Measurements from ENCODE around the gene C1orf56. TPM values are rescaled to one million over a fixed set of nuclear protein-coding genes. Genes with fewer than 3 reads are reported as not detected.

Gene C1orf56
- total RNA-seq, 1 donor from 2014 or later, result 3.1 TPM

GRCh38 chr1:151009206-151009587, 38.4 kb upstream of the C1orf56 start:
- DNase-seq (ENCODE audit: low read depth), result no peak
- peak overlapping the region; percentile 88 for H3K4me3 ChIP-seq (ENCODE audit: low read depth, low read length)

GRCh38 chr1:151009674-151010345, 37.7 kb upstream of the C1orf56 start:
- H3K4me3 ChIP-seq (ENCODE audit: low read depth, low read length), result peak overlapping the region; percentile 88
- TF ChIP-seq CTCF (conservative IDR thresholded peaks at IDR 0.05; ENCODE audit: low read depth, low read length), result no peak
- DNase-seq (ENCODE audit: low read depth), result no peak

More at GRCh38 chr1:151009206-151009587, 38.4 kb upstream of the C1orf56 start:
- TF ChIP-seq CTCF (conservative IDR thresholded peaks at IDR 0.05; ENCODE audit: low read depth, low read length), result no peak

DNA sequence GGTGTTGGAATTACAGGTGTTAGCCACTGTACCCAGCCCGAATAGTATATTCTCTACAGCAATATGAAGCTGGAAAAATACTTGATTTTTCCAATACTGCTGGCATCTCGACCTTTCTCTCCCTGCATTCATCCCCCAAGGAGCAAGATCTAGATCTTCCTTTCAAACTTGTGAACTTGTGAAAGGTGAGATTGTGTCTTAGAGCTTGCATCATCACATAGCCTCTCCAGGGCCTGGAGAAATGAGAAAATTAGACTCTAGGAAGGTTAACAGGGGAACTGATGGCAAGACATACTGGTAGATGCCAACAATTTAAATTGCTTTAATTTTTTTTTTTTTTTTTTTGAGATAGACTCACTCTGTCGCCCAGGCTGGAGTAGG, 37.2 kb upstream of the C1orf56 start:
- no peak for TF ChIP-seq CTCF (conservative IDR thresholded peaks at IDR 0.05; ENCODE audit: low read depth, low read length)
- no peak for DNase-seq (ENCODE audit: low read depth)
- no peak overlapping the region for H3K4me3 ChIP-seq (ENCODE audit: low read depth, low read length)

GRCh38 chr1:151011154-151011850, 36.2 kb upstream of the C1orf56 start:
- DNase-seq (ENCODE audit: low read depth), result no peak
- H3K4me3 ChIP-seq (ENCODE audit: low read depth, low read length), result no peak overlapping the region

GRCh38 chr1:151012684-151013471, 34.7 kb upstream of the C1orf56 start:
- TF ChIP-seq CTCF (conservative IDR thresholded peaks at IDR 0.05; ENCODE audit: low read depth, low read length), result no peak
- no peak for DNase-seq (ENCODE audit: low read depth)
- no peak overlapping the region for H3K4me3 ChIP-seq (ENCODE audit: low read depth, low read length)

More at GRCh38 chr1:151011154-151011850, 36.2 kb upstream of the C1orf56 start:
- no peak for TF ChIP-seq CTCF (conservative IDR thresholded peaks at IDR 0.05; ENCODE audit: low read depth, low read length)

GRCh38 chr1:151013518-151013917, 34.0 kb upstream of the C1orf56 start:
- no peak for TF ChIP-seq CTCF (conservative IDR thresholded peaks at IDR 0.05; ENCODE audit: low read depth, low read length)
- no peak for DNase-seq (ENCODE audit: low read depth)
- no peak overlapping the region for H3K4me3 ChIP-seq (ENCODE audit: low read depth, low read length)

Measured in epithelial cell of proximal tubule (primary cell).